Upper lobe of right lung (tissue), 1 donor: ENCODE data around the gene THY1. TPM values are rescaled to one million over a fixed set of nuclear protein-coding genes. Genes with fewer than 3 reads are reported as not detected.
A peak's percentile ranks its signal among the peaks of the same experiment; 100 is the strongest.

Experiments
- ATAC-seq: fragments of 200-7000 bp; cut with Tn5 transposase; one replicate; pipeline ENCODE4 v1.9.1; 2020; ENCODE audit warnings: mild to moderate bottlenecking, moderate library complexity
- DNase-seq: peaks from one replicate; pipeline ENCODE4 v3.0.0-alpha.2; 2020
- H3K27ac ChIP-seq: fragments of 200-600 bp; one replicate; pipeline ENCODE4 v1.8.0; 2022
- H3K27me3 ChIP-seq: fragments of 200-600 bp; one replicate; pipeline ENCODE4 v1.8.0; 2022; ENCODE audit warnings: mild to moderate bottlenecking
- H3K36me3 ChIP-seq: fragments of 200-600 bp; one replicate; pipeline ENCODE4 v1.8.0; 2022
- H3K4me1 ChIP-seq: fragments of 200-600 bp; one replicate; pipeline ENCODE4 v1.8.0; 2022
- H3K4me3 ChIP-seq: fragments of 200-600 bp; one replicate; pipeline ENCODE4 v1.8.0; 2022; ENCODE audit warnings: mild to moderate bottlenecking
- H3K9me3 ChIP-seq: fragments of 200-600 bp; one replicate; pipeline ENCODE4 v1.8.0; 2022
- intact Hi-C: fragments of 100-400 bp; cut with DNase I; formaldehyde crosslinking; loops from one replicate; pipeline ENCODE4 v1.11.0; 2022
- total RNA-seq: library from RNA; stranded (reverse); fragmentation: NEBNext Ultra II Directional; extraction: Animal tissue kit (Norgen Biotek cat#: 25700); gene quantifications from one replicate; pipeline ENCODE4 v1.2.1, GENCODE V29; 2021
- TF ChIP-seq, protein P1 (sequence below): fragments of 200-600 bp; IDR thresholded peaks from one replicate; pipeline ENCODE4 v1.8.0; 2022; ENCODE audit warnings: antibody characterized with exemption
- donor health status: DM: no; HTN: yes; CAD: no; lungs with severe emphysema.

Gene THY1
- total RNA-seq, 1 donor from 2014 or later = 7.8 TPM

DNA sequence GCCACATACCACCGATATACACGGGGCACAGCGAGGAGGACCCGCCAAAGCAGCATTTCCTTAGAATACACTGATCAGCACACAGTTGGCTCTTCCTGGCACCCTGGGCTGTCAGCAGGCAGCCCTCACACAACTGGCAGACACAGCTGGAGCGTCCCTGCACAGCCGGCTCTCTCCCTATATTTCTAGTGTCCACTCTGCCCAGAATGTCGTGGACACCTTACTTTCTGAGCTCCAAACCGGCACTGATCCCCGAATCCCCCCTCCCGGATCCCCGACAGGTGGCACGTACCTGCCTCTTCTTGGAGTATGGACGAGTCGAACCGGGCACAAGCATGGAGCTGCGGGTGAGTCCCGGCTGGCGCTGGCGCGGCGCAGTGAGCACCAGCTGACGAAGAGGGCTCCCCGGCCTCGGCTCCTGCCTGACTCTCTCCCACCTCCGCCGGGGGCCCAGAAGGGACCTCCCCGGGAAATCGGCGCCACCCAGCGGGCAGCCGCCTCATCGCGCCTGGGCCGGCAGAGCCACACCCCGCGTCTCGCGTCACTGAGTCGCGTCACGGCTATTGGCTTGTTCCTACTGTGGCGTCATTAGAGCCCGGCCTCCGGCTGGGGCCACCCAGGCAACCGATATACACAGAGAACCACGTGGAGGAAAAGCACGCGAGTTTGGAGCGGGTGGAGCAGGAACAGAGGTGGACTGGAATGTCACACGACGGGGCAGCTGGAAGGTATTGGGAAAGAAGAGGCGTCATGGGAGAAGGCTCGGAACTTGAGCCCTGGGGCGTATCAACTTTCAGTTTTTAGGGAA, 41.6 kb downstream of the THY1 start, which contains the start of gene USP2:
Gene USP2 (minus strand): TSS at position 510 of the 808 bp plus-strand sequence. CDS start 8,210 bp downstream, outside the sequence.
- no peaks in the 10 kb centered on the region for H3K9me3 ChIP-seq

DNA sequence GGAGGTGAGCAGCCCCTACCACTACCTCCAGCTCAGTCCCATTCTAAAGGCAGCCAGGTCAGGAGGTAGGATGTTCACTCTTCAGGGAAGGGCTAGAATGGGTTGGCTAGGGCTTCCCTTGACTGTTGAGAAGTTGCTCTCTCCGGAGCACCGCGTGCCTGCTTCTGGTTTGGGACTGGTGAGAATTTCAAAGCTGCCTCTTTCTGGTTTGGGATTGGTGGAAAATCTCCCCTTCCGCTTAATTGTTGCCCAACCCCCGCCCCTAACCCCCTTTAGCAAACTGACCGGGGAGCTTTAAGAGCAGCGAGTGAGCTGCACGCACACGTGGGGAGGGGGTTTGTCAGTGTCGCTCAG, 42.2 kb downstream of the THY1 start:
- intact Hi-C loops = no loop called here
- no peaks in the 10 kb centered on the region for H3K27me3 ChIP-seq
- peak overlapping the region; percentile 53 for H3K4me3 ChIP-seq
- TF ChIP-seq, protein P1, sequence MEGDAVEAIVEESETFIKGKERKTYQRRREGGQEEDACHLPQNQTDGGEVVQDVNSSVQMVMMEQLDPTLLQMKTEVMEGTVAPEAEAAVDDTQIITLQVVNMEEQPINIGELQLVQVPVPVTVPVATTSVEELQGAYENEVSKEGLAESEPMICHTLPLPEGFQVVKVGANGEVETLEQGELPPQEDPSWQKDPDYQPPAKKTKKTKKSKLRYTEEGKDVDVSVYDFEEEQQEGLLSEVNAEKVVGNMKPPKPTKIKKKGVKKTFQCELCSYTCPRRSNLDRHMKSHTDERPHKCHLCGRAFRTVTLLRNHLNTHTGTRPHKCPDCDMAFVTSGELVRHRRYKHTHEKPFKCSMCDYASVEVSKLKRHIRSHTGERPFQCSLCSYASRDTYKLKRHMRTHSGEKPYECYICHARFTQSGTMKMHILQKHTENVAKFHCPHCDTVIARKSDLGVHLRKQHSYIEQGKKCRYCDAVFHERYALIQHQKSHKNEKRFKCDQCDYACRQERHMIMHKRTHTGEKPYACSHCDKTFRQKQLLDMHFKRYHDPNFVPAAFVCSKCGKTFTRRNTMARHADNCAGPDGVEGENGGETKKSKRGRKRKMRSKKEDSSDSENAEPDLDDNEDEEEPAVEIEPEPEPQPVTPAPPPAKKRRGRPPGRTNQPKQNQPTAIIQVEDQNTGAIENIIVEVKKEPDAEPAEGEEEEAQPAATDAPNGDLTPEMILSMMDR = no peak
- no peaks in the 10 kb centered on the region for H3K9me3 ChIP-seq
- no peak overlapping the region for H3K27ac ChIP-seq
- H3K4me1 ChIP-seq = peaks cover 23% of the 10 kb centered on the region
- ATAC-seq (no peak), DNase-seq (no peak)
- H3K36me3 ChIP-seq = no peaks in the 10 kb centered on the region

More for the DNA sequence above, 41.6 kb downstream of the THY1 start, which contains the start of gene USP2:
- Histone ChIP-seq H3K36me3 (no peaks in the 10 kb centered on the region), H3K4me3 (peak within 1 kb of the TSS; percentile 53), H3K27me3 (no peaks in the 10 kb centered on the region), H3K4me1 (peaks cover 17% of the 10 kb centered on the region), H3K27ac (no peak within 1 kb of the TSS)
- peak; percentile 97 for ATAC-seq
- peak; percentile 98 for DNase-seq
- intact Hi-C loops = no loop called here
- TF ChIP-seq, protein P1 = peak; percentile 88

DNA sequence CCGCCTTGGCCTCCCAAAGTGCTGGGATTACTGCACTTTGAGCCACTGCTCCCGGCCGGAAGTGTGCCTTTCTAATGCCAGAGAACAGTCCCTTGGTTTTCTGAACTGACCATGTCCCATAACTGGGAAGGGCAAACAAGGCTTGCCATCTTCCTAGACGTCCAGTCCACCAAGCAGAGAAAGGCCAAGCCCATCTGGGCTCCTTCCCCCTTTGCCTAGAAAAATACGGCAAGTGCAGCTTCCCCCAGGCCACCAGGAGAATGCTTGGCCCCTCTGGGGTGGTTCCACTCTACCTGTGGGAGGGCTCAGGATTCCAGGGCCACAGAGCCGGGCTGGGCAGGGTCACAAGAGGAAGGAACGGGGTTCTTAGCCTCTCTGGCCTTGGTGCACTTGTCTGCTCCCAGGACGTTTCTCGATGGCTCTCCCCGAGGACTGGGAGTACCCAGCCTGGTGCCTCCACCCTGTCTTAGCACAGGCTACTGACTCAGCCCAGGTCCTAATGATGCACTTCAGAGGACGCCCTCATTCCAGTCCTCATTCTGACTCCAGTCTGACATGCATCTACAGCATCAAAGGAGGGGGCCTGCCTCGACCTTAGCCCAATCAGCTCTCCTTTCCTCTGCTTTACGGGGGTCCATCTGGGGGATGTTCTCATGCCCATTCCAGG, 42.7 kb downstream of the THY1 start:
- Histone ChIP-seq H3K36me3 (no peaks in the 10 kb centered on the region), H3K27me3 (no peaks in the 10 kb centered on the region), H3K4me1 (peaks cover 28% of the 10 kb centered on the region), H3K9me3 (no peaks in the 10 kb centered on the region), H3K4me3 (no peak overlapping the region), H3K27ac (no peak overlapping the region)
- ATAC-seq (no peak), DNase-seq (no peak)
- intact Hi-C loops = no loop called here
- TF ChIP-seq, protein P1 = no peak

DNA sequence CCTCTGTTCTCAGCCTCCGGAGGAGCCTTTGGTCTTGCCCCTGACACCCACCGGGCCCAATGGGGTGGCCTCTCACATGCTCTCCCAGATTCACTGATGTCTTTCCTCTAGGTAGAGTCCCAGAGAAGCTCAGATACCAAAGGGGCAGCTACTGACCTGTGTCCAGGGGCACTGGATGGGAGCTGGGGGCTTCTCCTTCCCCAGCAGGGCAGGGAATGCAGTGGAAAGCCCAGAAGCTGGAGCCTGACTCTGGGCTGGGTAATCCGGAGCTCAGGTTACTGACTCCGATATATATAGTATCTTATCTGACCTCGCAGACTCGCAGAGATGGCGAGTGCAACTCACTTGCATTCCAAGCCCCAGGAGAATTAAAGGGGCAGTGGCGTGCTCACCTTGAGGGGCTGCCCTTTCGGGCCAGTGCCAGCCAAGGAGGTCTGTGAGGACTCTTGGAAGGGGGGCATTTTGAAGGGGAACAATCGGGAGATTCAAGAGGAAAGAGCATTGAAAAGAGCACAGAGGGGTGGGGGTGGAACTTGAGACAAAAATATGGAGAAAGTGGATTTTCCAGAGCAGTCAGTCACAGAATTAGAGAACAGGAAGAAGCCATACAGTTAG, 44.0 kb downstream of the THY1 start:
- no peaks in the 10 kb centered on the region for H3K9me3 ChIP-seq
- H3K36me3 ChIP-seq = no peaks in the 10 kb centered on the region
- TF ChIP-seq, protein P1 = no peak
- no peak for DNase-seq
- no peak overlapping the region for H3K27ac ChIP-seq
- ATAC-seq = no peak
- H3K4me1 ChIP-seq = peaks cover 31% of the 10 kb centered on the region
- intact Hi-C loops = no loop called here
- H3K4me3 ChIP-seq = no peak overlapping the region
- no peaks in the 10 kb centered on the region for H3K27me3 ChIP-seq

DNA sequence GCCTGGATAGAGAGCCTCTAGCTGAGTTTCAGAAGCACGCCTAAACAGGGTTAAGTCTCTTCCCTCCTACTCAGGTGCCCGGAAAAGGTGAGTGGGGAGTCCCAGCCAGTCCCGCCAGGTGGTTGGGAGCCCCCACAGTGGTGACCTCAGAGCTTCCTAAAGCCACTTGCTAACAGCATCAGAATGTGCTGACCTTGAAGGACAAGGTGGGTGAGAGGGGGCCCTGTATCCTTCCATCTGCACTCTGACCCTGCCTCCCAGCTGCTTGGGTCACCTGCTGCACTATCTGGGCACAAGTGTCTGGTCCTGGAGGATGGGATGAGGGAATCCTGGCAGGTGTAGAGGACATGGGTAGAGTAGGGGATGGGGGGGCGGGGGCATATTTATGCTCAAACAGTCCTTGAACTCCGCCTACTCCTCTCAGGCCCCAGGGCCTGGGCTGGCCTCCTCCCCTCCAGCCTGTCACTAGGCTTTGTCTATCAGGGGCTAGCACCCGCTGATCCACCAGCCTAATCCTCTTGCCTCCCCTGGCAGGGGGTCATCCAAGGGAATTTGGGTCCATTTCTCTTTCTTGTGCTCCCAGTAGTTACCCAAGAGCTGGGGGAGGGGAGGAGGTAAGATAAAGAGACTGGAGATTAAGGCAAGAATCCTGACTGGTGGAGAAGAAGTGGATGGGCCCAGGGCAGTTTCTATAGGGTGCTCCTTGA, 44.9 kb downstream of the THY1 start:
- no peak overlapping the region for H3K27ac ChIP-seq
- H3K36me3 ChIP-seq = no peaks in the 10 kb centered on the region
- H3K27me3 ChIP-seq = no peaks in the 10 kb centered on the region
- ATAC-seq (no peak), DNase-seq (peak; percentile 38)
- H3K4me3 ChIP-seq = no peak overlapping the region
- H3K9me3 ChIP-seq = no peaks in the 10 kb centered on the region
- H3K4me1 ChIP-seq = peaks cover 31% of the 10 kb centered on the region
- intact Hi-C loops = no loop called here
- TF ChIP-seq, protein P1 = no peak
